Stimulated activated CD4-positive, alpha-beta T cell treated with anti-CD3 and anti-CD28 coated beads, Interleukin-1b, Interleukin-23, amount 100 ng/mL, for 4 hours (primary cell): ENCODE results near the gene COL4A1.
"Not testable (repeated sequence)": the region's sequence is repeated elsewhere in the genome, so short reads cannot be mapped to it uniquely, and the experiment has no call there.

Source experiments
- DNase-seq, 2 donors: peaks; one replicate each; pipeline ENCODE4 v3.0.0-alpha.2; 2020; ENCODE audit warnings: low read depth in 2 of 2

The COL4A1 gene

DNA sequence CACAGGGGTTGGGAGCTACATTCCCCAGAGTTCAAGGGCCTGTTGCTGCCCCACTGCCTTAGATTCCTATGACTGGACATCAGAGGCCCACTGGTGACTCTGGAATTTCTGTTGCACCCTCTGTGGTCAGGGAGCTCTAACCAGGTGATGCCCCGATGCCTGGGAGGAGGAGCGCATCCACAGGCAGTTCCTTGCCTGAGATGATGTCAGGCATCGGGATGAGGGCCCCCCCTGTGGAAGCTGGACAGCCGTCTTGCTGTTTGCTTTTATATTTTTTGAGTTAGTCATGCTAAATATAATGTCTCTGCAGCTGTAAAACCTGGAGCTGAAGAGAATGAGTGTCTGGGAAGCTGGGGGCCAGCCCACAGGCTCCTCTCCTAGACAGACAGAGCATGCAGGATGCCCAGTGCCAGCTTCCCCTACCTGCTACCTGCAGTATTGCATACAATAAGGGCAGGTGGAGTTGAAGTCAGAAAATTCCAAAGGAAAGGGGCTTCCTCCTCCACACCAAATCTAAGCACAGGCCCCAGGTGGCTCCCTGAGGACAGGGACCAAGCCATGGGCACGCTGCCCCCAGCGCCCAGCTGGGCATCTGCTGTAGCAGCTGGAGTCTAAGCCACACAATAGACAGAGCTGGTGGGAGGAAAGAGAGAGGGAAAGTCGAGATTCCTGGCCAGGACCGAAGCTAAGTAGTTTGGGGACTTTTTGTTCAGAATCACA lies 16.4 kb upstream of the COL4A1 start:
- DNase-seq = no peak

DNA sequence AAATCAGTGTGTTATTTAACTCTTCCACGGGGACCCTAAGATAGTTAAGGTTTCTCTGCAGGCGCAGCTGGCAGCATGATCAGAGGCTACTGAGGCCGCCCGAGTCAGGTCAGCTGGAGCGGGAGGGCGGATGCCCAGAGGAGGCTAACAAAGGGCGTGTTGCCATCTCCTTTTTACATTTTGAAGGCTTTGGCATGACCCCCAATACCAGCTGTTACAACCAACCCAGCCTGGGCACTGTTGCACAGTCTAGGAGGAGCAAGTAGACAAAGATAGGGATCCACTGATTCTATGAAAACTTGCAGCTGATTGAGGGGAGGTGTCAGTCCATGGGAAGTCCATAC lies 15.8 kb upstream of the COL4A1 start:
- no peak for DNase-seq

DNA sequence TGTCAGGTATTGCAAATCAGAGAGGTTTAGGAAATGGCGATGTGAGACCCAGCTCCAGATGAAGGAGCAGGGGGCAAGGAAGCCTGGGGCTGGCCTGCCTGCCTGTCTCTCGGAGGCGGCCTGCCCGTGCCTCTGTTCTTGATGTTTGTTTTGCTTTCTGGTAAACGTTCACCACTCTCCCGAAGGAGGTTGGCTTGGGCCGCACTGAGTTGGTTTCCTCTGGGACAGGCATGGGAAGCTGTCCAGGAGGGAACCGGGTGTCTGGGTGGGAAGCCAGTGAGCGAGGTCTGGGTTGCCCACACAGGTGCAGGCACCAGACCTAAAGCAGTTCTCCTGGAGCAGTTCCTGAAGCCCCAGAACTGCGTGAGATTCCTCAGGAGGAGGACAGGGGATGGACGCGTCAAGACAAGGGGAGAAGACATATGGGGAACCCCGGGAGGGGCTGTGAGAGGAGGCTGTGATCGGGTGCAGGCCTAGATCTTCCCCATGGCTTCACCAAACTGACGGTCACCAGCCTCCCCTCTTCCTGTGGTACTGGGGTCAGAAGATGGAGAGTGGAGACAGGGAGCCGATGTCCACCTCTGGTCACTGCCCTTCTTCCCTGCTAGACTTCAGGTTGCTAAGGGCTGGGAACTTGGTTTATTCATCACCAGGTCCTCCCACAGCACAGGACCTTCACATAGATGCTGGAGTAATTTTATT lies 15.3 kb upstream of the COL4A1 start:
- DNase-seq = no peak

DNA sequence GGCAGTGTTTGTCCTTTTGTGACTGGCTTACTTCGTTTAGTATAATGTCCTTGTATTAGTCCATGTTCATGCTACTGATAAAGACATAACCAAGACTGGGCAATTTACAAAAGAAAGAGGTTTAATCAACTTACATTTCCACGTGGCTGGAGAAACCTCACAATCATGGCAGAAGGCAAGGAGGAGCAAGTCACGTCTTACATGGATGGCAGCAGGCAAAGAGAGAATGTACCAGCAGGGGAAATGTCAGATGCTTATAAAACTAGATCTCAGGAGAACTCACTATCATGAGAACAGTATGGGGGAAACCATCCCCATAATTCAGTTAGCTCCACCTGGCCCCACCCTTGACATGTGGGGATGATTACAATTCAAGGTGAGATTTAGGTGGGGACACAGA lies 14.6 kb upstream of the COL4A1 start:
- DNase-seq = not testable (repeated sequence)

DNA sequence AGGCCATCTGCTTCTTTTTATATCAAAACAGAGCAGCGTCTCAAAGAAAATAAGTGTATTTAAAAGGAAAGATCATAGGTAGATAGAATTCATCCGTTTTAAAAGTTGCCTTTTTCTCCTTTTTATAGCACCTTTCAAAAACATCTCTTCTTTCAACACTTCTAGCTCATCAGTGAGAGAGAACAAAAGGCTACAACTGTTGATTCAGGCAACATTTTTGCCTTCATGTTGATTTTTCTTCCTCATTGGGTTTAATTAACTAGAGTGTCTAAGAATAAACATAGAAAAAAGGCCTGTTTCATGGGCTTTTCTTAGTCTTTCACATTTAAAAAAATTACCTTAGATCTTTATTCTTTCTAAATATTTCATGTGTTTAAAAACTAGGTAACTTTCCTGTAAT lies 13.7 kb upstream of the COL4A1 start:
- DNase-seq = no peak

DNA sequence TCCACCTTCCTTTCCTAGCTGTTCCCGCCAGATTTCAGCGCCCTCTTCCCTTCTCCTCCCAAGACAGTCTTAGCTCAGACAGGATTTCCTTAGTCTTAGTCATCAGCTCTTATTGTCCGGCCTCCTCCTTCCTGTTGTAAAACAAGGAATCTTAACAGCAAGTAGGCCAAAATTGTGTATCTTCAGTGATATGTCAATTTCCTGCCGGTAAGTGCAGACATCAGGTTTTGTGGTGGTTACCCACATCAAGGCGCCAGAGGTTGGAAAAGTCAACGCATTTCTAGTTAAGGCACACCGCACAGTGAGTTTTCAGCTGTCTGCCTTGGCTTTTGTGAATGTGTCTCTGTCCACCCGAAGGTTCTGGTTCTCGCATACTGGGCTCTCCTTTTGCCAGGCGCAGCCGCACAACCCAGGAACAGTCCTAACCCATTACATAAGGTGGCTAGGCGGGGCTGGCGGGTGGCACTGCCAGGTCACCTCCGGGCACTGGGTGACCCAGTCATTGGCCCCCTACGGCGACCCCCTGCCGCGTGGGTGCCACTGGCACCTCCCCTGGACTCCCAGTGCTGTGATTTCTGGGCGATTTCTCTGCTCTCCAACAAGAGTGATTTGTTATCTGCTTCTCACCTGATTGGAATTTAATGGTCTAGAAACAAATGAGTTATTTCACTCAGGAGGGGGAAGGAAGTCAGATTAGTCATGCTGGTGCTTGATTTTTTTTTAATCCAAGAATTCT lies 13.0 kb upstream of the COL4A1 start:
- DNase-seq = no peak

DNA sequence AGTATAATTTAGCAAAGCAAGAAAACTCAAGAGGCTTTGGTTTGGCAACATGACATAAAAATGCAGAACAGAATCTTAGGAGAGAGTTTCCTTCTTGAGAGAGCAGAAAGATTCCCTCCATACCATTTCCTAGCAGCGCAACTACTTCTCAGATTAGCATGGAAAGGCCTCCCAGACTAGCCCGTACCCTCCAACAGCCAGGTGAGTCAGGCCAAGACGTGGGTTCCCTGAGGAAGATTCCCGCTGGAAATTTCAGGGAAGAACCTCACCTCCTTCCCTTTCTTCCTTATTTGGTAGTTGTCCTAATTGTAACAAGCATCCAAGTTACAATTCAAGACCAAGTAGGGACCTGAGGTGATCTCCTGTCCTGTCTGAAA lies 12.4 kb upstream of the COL4A1 start:
- no peak for DNase-seq

DNA sequence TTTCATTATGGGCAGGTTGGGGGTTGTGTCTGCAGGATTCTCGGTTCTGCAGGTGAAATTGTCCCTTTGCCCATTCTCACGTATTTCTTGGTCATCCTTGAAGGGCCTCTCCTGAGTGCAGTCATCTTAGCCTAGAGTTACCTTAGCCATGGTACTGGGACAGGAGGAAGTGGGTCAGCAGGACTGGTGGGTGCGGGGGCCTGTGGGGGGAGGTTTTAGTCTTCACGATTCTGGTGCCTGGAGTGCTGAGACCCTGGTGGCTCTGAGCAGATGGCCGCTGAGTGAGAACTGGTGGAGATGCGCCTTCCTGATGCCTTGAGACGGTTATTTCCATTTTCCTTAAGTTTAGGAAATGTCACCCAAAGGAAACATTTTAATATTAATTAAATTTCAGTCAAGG lies 12.0 kb upstream of the COL4A1 start:
- no peak for DNase-seq

DNA sequence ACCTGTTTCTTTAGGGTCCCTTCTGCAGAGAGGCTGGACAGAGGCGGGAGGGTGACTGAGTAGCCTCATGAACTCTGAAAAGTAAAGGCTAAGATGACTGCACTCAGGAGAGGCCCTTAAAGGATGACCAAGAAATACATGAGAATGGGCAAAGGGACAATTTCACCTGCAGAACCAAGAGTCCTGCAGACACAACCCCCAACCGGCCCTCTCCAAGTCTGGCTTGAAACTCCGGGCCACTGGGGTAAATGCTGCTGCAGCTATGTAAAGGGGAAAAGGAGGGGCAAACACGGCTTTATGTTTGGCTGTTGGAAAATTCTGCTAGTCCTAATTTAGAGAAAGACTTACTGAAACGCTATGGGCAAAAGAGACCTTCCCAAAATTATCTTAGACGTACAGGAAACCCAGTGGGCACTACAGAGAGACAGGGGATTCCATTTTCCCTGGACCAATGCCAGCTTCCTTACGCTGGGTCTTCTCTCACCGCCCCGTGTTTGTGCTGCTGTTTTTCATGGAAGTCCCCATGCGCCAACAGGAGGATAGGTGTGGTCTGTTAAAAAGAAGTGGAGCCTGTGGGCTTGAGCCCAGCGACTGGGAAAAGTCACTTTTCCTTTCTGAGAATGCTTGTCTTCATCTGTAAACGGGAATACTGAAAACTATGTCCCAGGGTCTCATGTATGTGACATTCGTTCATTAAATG lies 10.7 kb upstream of the COL4A1 start:
- no peak for DNase-seq

DNA sequence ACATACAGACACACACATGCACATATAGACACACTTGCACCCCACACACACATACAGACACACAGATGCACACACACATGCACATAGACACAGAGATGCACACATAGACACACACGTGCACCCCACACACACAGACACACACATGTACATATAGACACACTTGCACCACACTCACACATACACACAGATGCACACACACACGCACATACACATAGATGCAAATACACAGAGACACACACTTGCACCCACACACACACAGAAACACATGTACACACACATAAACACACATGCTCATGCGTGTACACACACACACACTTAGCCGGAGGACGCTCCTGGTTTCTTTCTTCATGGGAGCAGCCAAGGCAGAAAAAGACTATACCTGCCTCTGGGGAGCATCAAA lies 10.1 kb upstream of the COL4A1 start:
- DNase-seq = no peak

DNA sequence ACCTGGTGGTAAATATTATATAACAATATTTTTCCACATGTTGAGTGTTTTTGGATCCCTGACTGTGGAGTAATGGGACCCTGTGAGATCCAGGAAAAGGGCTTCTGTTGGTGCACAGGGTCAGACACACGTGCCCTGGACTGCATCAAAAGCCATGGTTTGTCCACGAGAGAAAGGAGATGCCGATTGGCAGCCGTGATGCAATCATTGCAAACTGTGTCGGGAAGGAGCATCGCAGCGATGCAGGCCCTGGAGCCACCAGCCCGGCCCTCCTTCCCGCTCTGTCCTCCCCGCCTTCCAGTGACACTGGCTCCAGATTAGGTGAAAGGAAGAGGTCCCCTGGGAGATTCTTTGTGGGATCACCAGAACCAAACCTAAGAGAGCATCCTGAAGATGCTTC lies 9.2 kb upstream of the COL4A1 start:
- no peak for DNase-seq

DNA sequence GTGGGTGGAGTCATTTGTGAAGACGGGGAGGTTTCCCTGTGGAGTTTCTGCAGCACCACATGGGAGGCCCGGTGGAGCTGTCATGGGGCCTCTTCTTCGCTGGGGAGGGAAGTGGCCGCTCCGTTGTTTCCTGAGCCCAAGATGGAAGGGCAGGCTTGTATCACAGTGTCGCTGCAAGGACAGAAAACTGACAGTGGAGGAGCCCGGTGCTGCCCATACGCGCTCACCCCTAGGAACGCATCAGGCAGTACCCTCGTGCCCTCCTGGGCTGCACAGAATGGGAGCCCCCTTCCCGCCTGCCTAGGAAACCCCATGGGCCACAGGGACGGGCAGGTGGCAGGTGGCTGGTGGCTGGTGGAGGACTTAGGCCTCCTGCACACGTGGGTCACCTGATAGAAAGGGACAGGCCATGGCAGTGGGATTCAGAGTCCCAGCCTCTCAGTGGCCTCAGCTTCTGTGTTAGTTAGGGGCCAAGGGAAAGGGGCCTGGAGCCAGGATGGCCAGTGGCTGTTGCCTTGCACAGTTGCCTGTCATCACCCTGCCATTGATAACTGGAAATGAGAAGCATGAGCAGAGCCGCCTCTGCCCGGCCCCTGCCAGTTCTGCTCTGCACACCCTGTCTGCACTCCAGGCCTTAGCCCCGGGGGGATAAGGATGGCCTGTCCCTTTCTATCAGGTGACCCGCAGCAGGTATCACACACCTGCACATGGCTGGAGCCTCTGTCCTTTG lies 7.7 kb upstream of the COL4A1 start:
- DNase-seq = no peak

DNA sequence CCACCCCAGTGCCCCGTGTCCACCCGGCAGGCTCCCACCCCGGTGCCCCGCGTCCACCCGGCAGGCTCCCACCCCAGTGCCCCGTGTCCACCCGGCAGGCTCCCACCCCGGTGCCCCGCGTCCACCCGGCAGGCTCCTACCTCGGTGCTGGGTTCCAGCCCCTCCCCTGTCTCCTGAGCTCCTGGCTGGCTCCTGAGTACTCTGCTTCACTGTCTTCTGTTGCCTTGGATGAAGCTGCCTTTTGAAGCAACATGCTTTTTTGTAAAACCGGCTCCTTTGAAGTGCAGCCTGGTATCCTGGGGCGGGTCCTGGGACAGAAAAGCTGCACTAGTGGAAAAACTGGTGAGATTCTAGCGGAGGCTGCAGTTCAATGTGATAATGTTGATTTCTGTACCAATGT lies 6.8 kb upstream of the COL4A1 start:
- not testable (repeated sequence) for DNase-seq

DNA sequence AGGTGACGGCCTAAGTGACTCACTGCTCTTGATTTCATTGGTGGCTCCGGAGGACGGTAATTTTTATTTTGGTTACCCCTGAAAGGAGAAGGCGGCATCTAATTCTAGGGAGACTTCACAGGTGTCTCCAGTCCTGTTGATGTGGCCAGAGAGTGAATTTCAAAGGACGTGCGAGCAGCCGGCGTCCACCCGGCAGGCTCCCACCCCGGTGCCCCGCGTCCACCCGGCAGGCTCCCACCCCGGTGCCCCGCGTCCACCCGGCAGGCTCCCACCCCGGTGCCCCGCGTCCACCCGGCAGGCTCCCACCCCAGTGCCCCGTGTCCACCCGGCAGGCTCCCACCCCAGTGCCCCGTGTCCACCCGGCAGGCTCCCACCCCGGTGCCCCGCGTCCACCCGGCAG lies 6.3 kb upstream of the COL4A1 start:
- DNase-seq = not testable (repeated sequence)

DNA sequence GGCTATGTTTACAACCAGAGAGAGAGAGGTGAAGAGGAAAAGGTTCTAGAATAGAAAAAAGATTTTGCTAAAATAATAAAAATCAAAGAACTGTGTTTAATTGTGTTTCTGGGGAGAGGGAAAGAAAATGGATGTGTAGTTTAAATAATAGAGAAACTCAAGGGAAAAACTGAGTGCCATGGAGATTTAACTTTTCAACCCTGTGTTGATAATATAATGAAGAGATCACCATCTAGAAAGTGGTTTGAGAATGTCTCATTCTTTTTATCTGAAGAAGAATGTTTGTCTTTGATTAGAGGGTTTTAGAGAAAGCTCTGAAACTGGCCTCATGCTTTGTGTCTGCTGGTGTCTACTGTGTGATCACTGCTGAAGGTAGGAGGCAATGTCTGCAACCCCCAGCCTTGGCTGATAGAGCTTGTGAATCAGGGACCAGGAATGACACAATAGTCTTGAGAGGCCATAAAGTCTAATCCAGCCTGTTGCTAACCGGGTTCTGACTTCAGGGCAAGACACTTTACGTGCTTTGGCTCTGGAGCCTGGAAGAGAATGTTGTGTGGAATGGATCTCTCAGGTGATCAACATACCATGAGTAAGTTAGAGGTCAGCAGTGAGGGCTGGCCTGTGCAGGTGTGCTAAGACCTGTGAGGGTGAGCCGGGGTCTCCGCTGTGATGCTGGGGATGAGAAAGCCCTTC lies 5.5 kb upstream of the COL4A1 start:
- no peak for DNase-seq

DNA sequence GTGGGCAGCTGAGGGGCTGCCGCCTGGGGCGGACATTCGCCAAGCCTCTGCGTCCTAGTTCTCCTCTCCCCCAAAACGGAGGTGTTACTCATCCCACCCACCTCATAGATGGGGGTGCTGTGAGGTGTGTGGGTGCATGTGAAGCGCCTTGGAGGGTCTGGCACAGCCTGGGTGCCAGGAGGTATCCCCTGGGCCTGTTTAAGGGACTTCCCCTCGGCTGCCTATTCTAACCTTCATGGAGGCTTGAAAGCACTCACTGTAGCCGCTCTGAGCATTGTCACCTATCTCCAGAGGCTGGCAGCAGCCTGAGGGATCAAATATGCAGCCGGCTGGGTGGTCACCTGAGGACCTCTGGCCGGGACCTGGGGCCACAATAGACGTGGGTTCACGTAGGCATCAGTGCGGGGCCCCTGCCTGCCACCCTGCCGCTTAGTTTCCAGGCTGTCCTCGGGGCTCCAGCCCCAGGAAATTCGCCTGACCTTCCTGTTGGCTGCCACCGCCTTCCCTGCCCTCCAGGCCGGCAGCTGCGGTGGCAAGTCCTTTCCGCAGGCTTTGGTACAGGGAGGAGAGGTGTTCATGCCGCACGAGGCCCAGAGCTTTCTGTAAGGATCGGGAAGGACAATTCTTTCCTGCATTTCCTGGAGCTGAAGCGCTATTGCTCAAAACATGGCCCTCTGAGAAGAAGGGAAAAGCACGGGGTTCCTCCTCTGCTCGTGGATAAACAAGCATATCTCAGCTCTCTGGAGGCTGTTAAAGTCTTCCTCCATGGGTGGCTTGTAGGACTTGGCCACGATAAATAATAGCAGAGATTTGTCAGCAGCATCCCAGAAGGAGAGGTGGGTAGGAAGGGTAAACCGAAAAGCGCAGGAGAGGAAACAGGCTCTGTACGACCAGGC lies 4.7 kb upstream of the COL4A1 start:
- no peak for DNase-seq

DNA sequence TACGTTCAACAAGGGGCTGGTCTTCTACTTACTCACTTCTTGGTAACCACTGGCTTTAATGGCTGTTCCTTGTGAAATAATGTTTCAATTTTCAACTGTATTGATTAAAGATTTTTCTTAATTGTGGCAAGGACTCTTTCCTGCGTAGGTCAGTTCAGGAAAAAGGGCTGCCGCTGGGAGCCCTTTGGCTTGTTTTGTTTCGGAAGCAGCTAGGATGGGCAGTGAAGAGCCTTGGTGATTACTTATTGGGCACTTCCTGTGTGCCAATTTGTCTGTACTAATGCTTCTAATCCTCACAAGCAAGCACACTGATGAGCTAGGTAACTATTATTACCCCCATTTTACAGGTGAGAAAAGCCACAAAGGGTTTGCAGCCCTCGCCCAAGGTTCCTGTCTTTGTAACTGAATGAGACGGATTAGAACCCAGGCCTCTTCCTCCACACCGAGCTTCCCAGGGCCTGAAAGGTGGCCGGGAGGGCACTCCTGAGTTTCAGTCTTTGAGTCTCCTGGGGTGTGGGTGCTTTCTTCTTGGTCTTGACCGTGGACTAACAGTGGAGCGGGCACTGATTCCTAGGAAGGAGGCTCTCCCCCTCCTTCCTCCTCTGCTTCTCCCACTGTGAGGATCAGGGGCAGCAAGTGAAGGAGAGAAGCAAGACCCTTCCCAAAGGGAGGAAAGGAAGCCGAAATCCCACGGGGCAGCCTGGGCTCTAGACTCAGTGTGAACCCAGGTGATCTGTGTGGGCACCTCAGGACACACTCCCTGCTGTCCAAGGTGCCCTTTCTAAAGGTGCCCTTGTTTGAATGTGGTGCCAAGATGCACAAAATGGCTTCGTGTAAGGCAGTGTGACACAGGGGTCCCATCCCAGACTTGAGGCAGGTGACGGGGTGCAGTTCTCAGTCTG lies 3.8 kb upstream of the COL4A1 start:
- no peak for DNase-seq

DNA sequence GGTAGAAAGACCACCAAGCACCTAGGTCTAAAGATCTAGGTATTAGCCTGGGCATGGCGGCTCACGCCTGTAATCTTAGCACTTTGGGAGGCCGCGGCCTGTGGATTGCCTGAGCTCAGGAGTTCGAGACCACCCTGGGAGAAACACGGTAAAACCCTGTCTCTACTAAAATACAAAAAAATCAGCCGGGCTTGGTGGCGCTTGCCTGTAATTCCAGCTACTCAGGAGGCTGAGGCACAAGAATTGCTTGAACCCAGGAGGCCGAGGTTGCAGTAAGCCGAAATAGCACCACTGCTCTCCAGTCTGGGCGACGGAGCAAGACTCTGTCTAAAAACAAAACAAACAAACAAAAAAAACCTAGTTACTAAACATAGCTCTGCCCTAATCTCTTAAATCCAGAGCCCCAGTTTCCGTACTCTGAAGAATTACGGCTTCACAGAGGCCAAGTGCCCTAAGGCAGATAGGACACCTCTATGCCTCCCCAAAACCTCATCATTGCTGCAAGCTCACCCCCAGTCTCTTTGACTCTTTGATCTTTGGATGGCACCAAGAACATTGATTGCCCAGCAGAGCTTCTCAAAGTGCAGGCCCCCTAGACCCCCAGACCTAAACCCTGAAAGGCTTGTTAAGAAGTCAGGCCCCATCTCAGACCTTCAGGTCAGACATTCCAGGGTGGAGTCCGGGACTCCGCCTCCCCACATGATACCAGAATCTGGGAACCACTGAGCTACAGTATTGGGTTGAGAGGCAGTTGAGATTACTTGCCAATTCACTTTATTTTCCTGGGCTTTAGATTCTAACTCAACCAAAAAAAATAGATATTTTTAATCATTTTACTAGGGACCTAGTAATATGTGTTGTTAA lies 2.9 kb upstream of the COL4A1 start:
- no peak for DNase-seq
